Measurements from ENCODE around the gene ABHD16B.

DNA sequence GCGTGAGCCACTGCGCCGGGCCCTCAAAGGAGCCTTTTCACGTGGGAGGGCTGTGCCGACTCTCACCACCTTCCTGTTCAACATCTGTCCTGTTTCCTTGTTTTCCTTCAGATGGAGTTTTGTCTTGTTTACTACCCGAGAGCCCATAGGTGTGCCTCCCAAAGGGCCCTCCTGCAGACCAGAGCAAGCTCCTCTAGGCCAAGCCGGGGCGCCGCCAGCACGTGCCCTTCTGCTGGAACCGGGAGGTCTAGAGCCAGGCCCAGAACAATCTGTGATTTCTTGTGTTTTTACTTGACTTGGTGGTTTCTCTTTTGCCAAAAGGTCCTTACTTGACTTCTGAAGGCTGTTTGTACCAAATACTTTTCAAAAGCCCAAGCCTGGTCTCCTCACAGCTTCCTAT is 25.6 kb downstream of the ABHD16B start:
- TF ChIP-seq, protein P1, sequence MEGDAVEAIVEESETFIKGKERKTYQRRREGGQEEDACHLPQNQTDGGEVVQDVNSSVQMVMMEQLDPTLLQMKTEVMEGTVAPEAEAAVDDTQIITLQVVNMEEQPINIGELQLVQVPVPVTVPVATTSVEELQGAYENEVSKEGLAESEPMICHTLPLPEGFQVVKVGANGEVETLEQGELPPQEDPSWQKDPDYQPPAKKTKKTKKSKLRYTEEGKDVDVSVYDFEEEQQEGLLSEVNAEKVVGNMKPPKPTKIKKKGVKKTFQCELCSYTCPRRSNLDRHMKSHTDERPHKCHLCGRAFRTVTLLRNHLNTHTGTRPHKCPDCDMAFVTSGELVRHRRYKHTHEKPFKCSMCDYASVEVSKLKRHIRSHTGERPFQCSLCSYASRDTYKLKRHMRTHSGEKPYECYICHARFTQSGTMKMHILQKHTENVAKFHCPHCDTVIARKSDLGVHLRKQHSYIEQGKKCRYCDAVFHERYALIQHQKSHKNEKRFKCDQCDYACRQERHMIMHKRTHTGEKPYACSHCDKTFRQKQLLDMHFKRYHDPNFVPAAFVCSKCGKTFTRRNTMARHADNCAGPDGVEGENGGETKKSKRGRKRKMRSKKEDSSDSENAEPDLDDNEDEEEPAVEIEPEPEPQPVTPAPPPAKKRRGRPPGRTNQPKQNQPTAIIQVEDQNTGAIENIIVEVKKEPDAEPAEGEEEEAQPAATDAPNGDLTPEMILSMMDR (conservative IDR thresholded peaks at IDR 0.05; ENCODE audit: low read depth, low read length), result no peak
- TF ChIP-seq EZH2 (IDR thresholded peaks at IDR 0.05; ENCODE audit: low read length, unreplicated experiment), result no peak
- TF ChIP-seq EZH2phosphoT487 (IDR thresholded peaks at IDR 0.05; ENCODE audit: borderline replicate concordance, low read length), result no peak
